GM11168 (cell line): ENCODE data around the gene ADAMTSL3.

ENCODE experiments used
- in situ Hi-C: fragments of 300-500 bp; cut with MboI; formaldehyde crosslinking; loops from one replicate; pipeline ENCODE4 v1.12.0; 2022; ENCODE audit warnings: low sequenced_read_pairs; ENCODE audit not compliant: unreplicated experiment

The ADAMTSL3 gene

GRCh38 chr15:83854950-83855707 is 201.2 kb downstream of the ADAMTSL3 start:
- in situ Hi-C loops: no loop called here

- in situ Hi-C loops: no loop called here
Measured at GRCh38 chr15:83855956-83856355, 202.0 kb downstream of the ADAMTSL3 start.

GRCh38 chr15:83858820-83859505 is 205.0 kb downstream of the ADAMTSL3 start:
- in situ Hi-C loops: no loop called here

GRCh38 chr15:83866692-83867091 is 212.8 kb downstream of the ADAMTSL3 start:
- in situ Hi-C loops: no loop called here

- in situ Hi-C loops: no loop called here
Measured at GRCh38 chr15:83869341-83869740, 215.4 kb downstream of the ADAMTSL3 start.

GRCh38 chr15:83871808-83872559 is 218.1 kb downstream of the ADAMTSL3 start:
- in situ Hi-C loops: no loop called here

- in situ Hi-C loops: no loop called here
Measured at GRCh38 chr15:83873966-83874365, 220.0 kb downstream of the ADAMTSL3 start.

- in situ Hi-C loops: no loop called here
Measured at GRCh38 chr15:83880529-83880928, 226.6 kb downstream of the ADAMTSL3 start.

GRCh38 chr15:83881156-83881555 is 227.2 kb downstream of the ADAMTSL3 start:
- in situ Hi-C loops: no loop called here

- in situ Hi-C loops: no loop called here
Measured at GRCh38 chr15:83886321-83886720, 232.4 kb downstream of the ADAMTSL3 start.

- in situ Hi-C loops: no loop called here
Measured at GRCh38 chr15:83887404-83887803, 233.5 kb downstream of the ADAMTSL3 start.

GRCh38 chr15:83887961-83888360 is 234.0 kb downstream of the ADAMTSL3 start:
- in situ Hi-C loops: no loop called here

GRCh38 chr15:83889995-83890394 is 236.1 kb downstream of the ADAMTSL3 start:
- in situ Hi-C loops: no loop called here

GRCh38 chr15:83890587-83890986 is 236.7 kb downstream of the ADAMTSL3 start:
- in situ Hi-C loops: no loop called here

- in situ Hi-C loops: no loop called here
Measured at GRCh38 chr15:83892498-83892897, 238.6 kb downstream of the ADAMTSL3 start.

- in situ Hi-C loops: no loop called here
Measured at GRCh38 chr15:83893308-83893707, 239.4 kb downstream of the ADAMTSL3 start.

GRCh38 chr15:83897037-83897436 is 243.1 kb downstream of the ADAMTSL3 start:
- in situ Hi-C loops: no loop called here

- in situ Hi-C loops: no loop called here
Measured at GRCh38 chr15:83898361-83898760, 244.4 kb downstream of the ADAMTSL3 start.

GRCh38 chr15:83899670-83900069 is 245.7 kb downstream of the ADAMTSL3 start:
- in situ Hi-C loops: no loop called here

GRCh38 chr15:83904107-83905040 is 250.5 kb downstream of the ADAMTSL3 start:
- in situ Hi-C loops: no loop called here
